Fibroblast of lung (primary cell): ENCODE measurements around the gene ESR2. TPM values are rescaled to one million over a fixed set of nuclear protein-coding genes. Genes with fewer than 3 reads are reported as not detected.

Experiments
- DNase-seq, 2 donors: peaks; one replicate each; pipeline versions ENCODE4 v3.0.0 to v3.0.0-alpha.2; 2010; ENCODE audit warnings: low read depth in 2 of 2
- H2AFZ ChIP-seq: 2 replicates; pipeline ENCODE4 v1.5.1; 2012; ENCODE audit warnings: low read length, control low read depth, inconsistent platforms
- H3K27ac ChIP-seq: 2 replicates; pipeline ENCODE4 v1.5.1; 2011; ENCODE audit warnings: low read length, control low read depth; ENCODE audit not compliant: insufficient read depth
- H3K27me3 ChIP-seq: 2 replicates; pipeline ENCODE4 v1.5.1; 2011; ENCODE audit warnings: mild to moderate bottlenecking, low read length; ENCODE audit not compliant: control insufficient read depth, insufficient read depth
- H3K36me3 ChIP-seq: 2 replicates; pipeline ENCODE4 v1.5.1; 2011; ENCODE audit warnings: low read length; ENCODE audit not compliant: control insufficient read depth, insufficient read depth
- H3K4me1 ChIP-seq: 2 replicates; pipeline ENCODE4 v1.5.1; 2011; ENCODE audit warnings: low read length; ENCODE audit not compliant: control insufficient read depth, insufficient read depth; ENCODE audit errors: extremely low read depth
- H3K4me2 ChIP-seq: 2 replicates; pipeline ENCODE4 v1.5.1; 2011; ENCODE audit warnings: low read length, control low read depth; ENCODE audit not compliant: insufficient read depth; ENCODE audit errors: extremely low read depth
- H3K4me3 ChIP-seq, 4 experiments: fragments of 200-600 bp in 1 of 4; sonication (generic) in 1 of 4; replicated peaks in 1 of 4; 2 replicates each; pipeline ENCODE4 v1.5.1; 2011 to 2016; ENCODE audit warnings: low read length in 4 of 4, low read depth in 3 of 4, mild to moderate bottlenecking in 3 of 4, control low read depth in 2 of 4, inconsistent platforms in 1 of 4, mixed read lengths in 1 of 4; ENCODE audit not compliant: insufficient read depth in 1 of 4; ENCODE audit errors: control extremely low read depth in 1 of 4
- H3K79me2 ChIP-seq: 2 replicates; pipeline ENCODE4 v1.5.1; 2012; ENCODE audit warnings: mild to moderate bottlenecking, low read length, inconsistent platforms; ENCODE audit not compliant: control insufficient read depth, insufficient read depth
- H3K9ac ChIP-seq: 2 replicates; pipeline ENCODE4 v1.5.1; 2011; ENCODE audit warnings: mild to moderate bottlenecking, low read length, control low read depth; ENCODE audit not compliant: insufficient read depth
- H3K9me3 ChIP-seq: 2 replicates; pipeline ENCODE4 v1.5.1; 2012; ENCODE audit warnings: low read depth, low read length; ENCODE audit not compliant: control insufficient read depth, insufficient read depth
- H4K20me1 ChIP-seq: 2 replicates; pipeline ENCODE4 v1.5.1; 2011; ENCODE audit warnings: low read length; ENCODE audit not compliant: control insufficient read depth, insufficient read depth; ENCODE audit errors: extremely low read depth
- EZH2 ChIP-seq: IDR thresholded peaks from 2 replicates; pipeline ENCODE4 v1.5.1; 2012; ENCODE audit warnings: low read length, control low read depth, mild to moderate bottlenecking; ENCODE audit errors: missing control alignments
- polyA plus RNA-seq, 2 donors: library from polyadenylated mRNA; depleted of rRNA in 1 of 2; stranded (reverse) in 1 of 2; unstranded in 1 of 2; fragments of >200 nt; gene quantifications; 2 replicates each; pipeline ENCODE4 v1.2.1, GENCODE V29; 2011 to 2012; ENCODE audit warnings: missing spikeins in 1 of 2
- total RNA-seq: library from RNA; depleted of rRNA; stranded (reverse); fragments of >200 nt; gene quantifications from 2 replicates; pipeline ENCODE4 v1.2.1, GENCODE V29; 2014
- TF ChIP-seq, protein P1 (sequence below), 2 donors: IDR thresholded peaks in 1 of 2; conservative IDR thresholded peaks in 1 of 2; 1 replicate in 1 of 2; 2 replicates in 1 of 2; pipeline ENCODE4 v1.5.1; 2011 to 2012; ENCODE audit warnings: low read length in 2 of 2, control low read depth in 1 of 2, inconsistent platforms in 1 of 2, low read depth in 1 of 2, mild to moderate bottlenecking in 1 of 2

ESR2 gene
- total and polyA plus RNA-seq, 2 donors (not counting 1 experiment from before 2014, with no cell fraction given) = 0.02 to 0.66 TPM

DNA sequence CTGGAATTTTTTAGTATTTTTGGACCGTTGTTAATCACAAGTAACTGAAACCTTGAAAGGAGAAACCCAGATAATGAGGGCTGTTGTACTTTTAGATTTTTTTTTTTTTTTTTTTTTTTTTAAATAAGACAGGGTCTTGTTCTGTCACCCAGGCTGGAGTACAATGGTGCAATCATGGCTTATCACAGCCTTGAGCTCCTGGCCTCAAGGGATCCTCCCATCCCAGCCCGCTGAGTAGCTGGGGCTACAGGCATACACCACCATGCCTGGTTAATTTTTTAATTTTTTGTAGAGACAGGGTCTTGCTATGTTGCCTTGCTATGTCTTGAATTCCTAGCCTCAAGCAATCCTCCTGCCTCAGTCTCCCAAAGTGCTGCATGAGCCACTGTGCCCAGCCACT lies 229.7 kb downstream of the ESR2 start:
- DNase-seq = no peak
- Histone ChIP-seq H3K4me3 (no peak overlapping the region), H3K27me3 (no peaks in the 10 kb centered on the region), H3K27ac (no peak overlapping the region), H3K4me1 (no peaks in the 10 kb centered on the region), H4K20me1 (no peaks in the 10 kb centered on the region), H3K4me2 (no peak overlapping the region), H3K9ac (no peak overlapping the region), H2AFZ (no peak overlapping the region), H3K9me3 (no peaks in the 10 kb centered on the region), H3K79me2 (no peaks in the 10 kb centered on the region), H3K36me3 (no peaks in the 10 kb centered on the region)
- TF ChIP-seq, protein P1, sequence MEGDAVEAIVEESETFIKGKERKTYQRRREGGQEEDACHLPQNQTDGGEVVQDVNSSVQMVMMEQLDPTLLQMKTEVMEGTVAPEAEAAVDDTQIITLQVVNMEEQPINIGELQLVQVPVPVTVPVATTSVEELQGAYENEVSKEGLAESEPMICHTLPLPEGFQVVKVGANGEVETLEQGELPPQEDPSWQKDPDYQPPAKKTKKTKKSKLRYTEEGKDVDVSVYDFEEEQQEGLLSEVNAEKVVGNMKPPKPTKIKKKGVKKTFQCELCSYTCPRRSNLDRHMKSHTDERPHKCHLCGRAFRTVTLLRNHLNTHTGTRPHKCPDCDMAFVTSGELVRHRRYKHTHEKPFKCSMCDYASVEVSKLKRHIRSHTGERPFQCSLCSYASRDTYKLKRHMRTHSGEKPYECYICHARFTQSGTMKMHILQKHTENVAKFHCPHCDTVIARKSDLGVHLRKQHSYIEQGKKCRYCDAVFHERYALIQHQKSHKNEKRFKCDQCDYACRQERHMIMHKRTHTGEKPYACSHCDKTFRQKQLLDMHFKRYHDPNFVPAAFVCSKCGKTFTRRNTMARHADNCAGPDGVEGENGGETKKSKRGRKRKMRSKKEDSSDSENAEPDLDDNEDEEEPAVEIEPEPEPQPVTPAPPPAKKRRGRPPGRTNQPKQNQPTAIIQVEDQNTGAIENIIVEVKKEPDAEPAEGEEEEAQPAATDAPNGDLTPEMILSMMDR (conservative IDR thresholded peaks at IDR 0.05 in 1 of 2, IDR thresholded peaks at IDR 0.05 in 1 of 2; ENCODE audit: low read depth in 1 of 2, low read length in 2 of 2) = no peak
- TF ChIP-seq EZH2 = no peak

DNA sequence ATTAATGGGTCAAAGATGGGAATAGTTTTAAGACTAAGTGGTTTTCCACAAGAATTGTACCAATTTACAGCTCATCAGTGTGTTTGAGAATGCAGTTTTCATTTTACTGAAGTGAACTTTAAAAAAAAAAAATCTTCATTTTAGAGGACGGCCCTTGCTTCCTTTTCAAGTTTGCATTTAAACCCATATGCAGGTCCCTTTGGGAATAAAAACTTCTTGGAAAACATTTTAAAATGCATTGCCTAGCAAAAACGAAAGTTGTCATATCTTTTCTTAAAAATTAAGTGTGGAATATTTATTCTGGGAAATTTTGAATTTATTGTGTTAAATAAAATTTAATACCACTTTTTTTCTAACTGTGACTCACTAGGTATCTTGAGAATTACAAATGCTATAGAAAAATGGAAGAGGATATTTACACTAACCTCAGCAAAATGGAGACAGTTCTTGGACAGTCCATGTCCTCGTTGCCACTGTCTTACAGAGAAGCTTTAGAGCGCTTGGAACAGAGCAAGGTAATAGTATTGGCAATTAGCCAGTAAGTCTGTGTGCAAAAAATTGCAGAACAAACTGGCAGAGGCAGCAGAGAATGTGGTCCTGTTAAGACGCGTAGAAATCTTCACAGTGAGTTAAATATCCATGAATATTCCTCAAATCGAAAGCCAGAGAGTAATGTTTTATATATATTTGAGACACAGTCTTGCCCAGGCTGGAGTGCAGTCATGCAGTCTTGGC lies 231.6 kb downstream of the ESR2 start:
- no peak overlapping the region for H3K4me3 ChIP-seq
- H4K20me1 ChIP-seq = no peaks in the 10 kb centered on the region
- no peaks in the 10 kb centered on the region for H3K27me3 ChIP-seq
- no peaks in the 10 kb centered on the region for H3K9me3 ChIP-seq
- no peak overlapping the region for H2AFZ ChIP-seq
- DNase-seq = no peak
- no peak overlapping the region for H3K27ac ChIP-seq
- H3K79me2 ChIP-seq = no peaks in the 10 kb centered on the region
- no peaks in the 10 kb centered on the region for H3K36me3 ChIP-seq
- H3K9ac ChIP-seq = no peak overlapping the region
- no peaks in the 10 kb centered on the region for H3K4me1 ChIP-seq
- H3K4me2 ChIP-seq = no peak overlapping the region
- no peak for TF ChIP-seq EZH2
- TF ChIP-seq, protein P1 (conservative IDR thresholded peaks at IDR 0.05 in 1 of 2, IDR thresholded peaks at IDR 0.05 in 1 of 2; ENCODE audit: low read depth in 1 of 2, low read length in 2 of 2) = no peak

- Histone ChIP-seq H3K27ac (no peak overlapping the region), H3K79me2 (no peaks in the 10 kb centered on the region), H4K20me1 (no peaks in the 10 kb centered on the region), H3K36me3 (no peaks in the 10 kb centered on the region), H3K4me1 (no peaks in the 10 kb centered on the region), H3K27me3 (no peaks in the 10 kb centered on the region), H3K9ac (no peak overlapping the region), H3K9me3 (no peaks in the 10 kb centered on the region), H2AFZ (no peak overlapping the region), H3K4me2 (no peak overlapping the region), H3K4me3 (no peak overlapping the region)
- DNase-seq = no peak
- no peak for TF ChIP-seq EZH2
- TF ChIP-seq, protein P1 (conservative IDR thresholded peaks at IDR 0.05 in 1 of 2, IDR thresholded peaks at IDR 0.05 in 1 of 2; ENCODE audit: low read depth in 1 of 2, low read length in 2 of 2) = no peak
These were observed 232.5 kb downstream of the ESR2 start for GRCh38 chr14:64061706-64062105.
